ENCODE measurements around the gene MAPK8.
A peak's percentile ranks its signal among the peaks of the same experiment; 100 is the strongest.

Gene MAPK8

DNA sequence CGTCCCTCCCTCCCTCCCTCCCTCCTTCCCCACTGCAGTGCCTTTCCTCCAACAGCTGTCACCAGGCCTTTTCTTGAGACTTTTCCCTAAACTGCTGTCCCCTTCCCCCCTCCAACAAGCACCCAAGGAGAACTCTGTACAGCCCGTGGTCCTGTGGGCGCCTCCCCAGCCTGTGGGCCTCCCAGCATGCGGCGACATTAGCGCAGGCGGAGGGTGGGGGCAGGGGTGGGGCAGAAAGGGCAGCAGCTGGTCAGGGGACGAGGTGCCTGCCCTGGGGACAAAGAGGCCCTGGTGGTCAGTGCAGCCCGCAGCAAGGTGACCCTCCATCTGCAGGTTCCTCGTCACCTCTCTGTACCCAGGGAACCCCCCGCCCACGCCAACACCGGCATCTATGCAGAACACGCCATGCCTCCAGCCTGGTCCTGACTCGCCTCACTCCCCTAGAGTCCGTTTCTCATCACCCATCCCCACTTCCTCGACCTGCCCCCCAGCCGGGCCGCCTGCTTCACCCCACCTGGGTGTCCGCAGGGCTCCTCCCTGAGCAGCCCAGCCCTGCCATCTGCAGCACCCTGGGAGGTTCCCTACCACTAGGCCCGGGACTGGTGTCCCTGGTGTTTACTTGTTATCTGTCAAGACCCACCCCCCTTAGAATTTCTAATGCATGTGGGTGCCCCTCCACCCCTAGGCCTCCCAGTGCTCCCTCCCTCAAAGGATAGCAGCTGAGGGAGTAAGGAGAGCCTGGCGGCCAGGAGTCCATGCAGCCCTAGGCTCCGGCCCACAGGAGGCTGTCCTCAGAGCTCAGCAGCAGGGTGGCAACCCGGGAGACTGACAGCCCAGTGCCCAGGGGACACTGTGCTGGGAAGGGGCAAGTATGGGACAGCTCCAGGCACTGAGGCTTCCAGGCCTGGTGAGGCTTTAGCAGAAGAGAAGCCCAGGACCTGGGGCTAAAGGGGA, 150.6 kb downstream of the MAPK8 start:
- H4K20me1 ChIP-seq = peaks cover 0 to 17% (median 0%) of the 10 kb centered on the region in 11 experiments; a peak in 4 of 22 replicates
- H3K4me1 ChIP-seq = peaks cover 21 to 54% (median 51%) of the 10 kb centered on the region in 10 experiments
- peak overlapping the region in 4 of 11 experiments; percentile 32 to 66 (median 54); a peak in 7 of 22 replicates for H3K27ac ChIP-seq
- no peak for TF ChIP-seq Cebpa-rat (IDR thresholded peaks at IDR 0.05)
- no peaks in the 10 kb centered on the region; a peak in 1 of 22 replicates for H3K27me3 ChIP-seq
- no peak overlapping the region for H3K4me3 ChIP-seq
- H3K4me2 ChIP-seq = peak overlapping the region; percentile 76 to 97 (median 84)
- H3K9me3 ChIP-seq (replicated peaks in 1 of 11) = peaks cover 0 to 6% (median 0%) of the 10 kb centered on the region in 11 experiments; a peak in 2 of 22 replicates
- H3K9ac ChIP-seq = peak overlapping the region in 4 of 11 experiments; percentile 1 to 28 (median 18); a peak in 4 of 22 replicates
- H3K36me3 ChIP-seq = peaks cover 0 to 38% (median 0%) of the 10 kb centered on the region in 11 experiments; a peak in 4 of 22 replicates

DNA sequence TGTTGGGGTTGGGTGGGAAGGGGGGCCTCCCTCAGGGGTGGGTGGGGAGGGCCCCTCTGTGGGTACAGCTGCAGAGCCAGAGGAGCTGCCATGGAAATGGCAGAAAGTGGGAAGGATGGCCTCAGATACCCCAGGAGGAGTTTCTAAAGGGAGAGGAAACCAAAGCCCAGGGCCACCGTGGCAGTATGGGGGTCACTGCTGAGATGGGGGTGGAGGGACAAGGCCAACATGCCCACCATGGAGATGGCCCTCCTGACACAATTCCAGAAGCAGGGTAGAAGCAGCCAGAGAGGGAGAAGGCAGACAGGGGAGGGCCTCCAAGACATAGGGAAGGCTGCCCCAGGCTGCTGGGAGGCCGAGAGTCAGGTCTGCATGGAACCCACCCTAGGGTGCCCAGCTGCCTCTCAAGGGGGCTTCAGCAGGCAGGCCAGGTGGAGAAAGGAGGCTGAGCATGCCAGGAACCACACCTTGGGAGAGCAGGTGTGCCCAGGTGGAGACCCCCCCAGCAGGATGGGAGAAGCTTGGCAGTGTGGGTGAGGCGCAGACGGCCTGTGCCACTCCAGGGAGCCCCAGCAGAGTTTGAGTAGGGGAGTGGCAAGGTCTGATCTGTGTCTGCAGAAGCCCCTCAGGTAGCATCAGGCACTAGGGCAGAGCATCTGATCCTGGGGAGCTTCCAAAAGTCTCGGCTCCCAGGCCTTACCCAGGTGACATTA, 151.6 kb downstream of the MAPK8 start:
- Histone ChIP-seq H3K4me3 (no peak overlapping the region), H4K20me1 (peaks cover 0 to 17% (median 0%) of the 10 kb centered on the region in 11 experiments; a peak in 4 of 22 replicates), H3K4me1 (peaks cover 21 to 48% (median 44%) of the 10 kb centered on the region in 10 experiments), H3K9ac (no peak overlapping the region), H3K9me3 (replicated peaks in 1 of 11) (peaks cover 0 to 6% (median 0%) of the 10 kb centered on the region in 11 experiments; a peak in 2 of 22 replicates), H3K27ac (no peak overlapping the region), H3K4me2 (no peak overlapping the region), H3K36me3 (peaks cover 0 to 28% (median 0%) of the 10 kb centered on the region in 11 experiments; a peak in 3 of 22 replicates), H3K27me3 (no peaks in the 10 kb centered on the region; a peak in 1 of 22 replicates)
- TF ChIP-seq Cebpa-rat (IDR thresholded peaks at IDR 0.05) = no peak

DNA sequence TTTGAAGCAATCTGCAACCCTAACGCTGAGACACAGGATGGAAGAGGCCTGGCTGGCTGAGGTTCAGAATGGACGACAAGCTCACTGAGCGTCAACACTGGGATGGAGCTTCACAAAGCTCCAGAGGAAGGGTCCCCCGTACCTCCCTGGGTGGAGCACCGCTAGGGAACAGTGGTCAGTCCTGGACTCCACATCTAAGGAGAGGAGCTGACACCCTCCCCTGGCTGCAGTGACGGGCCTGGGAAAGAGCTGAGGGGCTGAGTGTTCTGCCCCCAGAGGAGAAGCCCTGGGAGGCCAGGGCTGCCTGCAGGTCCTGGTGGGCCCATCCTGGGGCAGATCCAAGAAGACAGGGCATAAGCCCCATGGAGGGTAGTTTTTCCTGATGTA, 152.2 kb downstream of the MAPK8 start:
- no peak overlapping the region for H3K9ac ChIP-seq
- no peaks in the 10 kb centered on the region; a peak in 1 of 22 replicates for H3K27me3 ChIP-seq
- peaks cover 0 to 22% (median 0%) of the 10 kb centered on the region in 11 experiments; a peak in 1 of 22 replicates for H3K36me3 ChIP-seq
- H3K9me3 ChIP-seq (replicated peaks in 1 of 11) = peaks cover 0 to 6% (median 0%) of the 10 kb centered on the region in 11 experiments; a peak in 2 of 22 replicates
- peaks cover 0 to 14% (median 0%) of the 10 kb centered on the region in 11 experiments; a peak in 3 of 22 replicates for H4K20me1 ChIP-seq
- H3K4me2 ChIP-seq = no peak overlapping the region
- peaks cover 21 to 43% (median 38%) of the 10 kb centered on the region in 10 experiments for H3K4me1 ChIP-seq
- no peak overlapping the region for H3K27ac ChIP-seq
- H3K4me3 ChIP-seq = no peak overlapping the region
- TF ChIP-seq Cebpa-rat (IDR thresholded peaks at IDR 0.05) = no peak

DNA sequence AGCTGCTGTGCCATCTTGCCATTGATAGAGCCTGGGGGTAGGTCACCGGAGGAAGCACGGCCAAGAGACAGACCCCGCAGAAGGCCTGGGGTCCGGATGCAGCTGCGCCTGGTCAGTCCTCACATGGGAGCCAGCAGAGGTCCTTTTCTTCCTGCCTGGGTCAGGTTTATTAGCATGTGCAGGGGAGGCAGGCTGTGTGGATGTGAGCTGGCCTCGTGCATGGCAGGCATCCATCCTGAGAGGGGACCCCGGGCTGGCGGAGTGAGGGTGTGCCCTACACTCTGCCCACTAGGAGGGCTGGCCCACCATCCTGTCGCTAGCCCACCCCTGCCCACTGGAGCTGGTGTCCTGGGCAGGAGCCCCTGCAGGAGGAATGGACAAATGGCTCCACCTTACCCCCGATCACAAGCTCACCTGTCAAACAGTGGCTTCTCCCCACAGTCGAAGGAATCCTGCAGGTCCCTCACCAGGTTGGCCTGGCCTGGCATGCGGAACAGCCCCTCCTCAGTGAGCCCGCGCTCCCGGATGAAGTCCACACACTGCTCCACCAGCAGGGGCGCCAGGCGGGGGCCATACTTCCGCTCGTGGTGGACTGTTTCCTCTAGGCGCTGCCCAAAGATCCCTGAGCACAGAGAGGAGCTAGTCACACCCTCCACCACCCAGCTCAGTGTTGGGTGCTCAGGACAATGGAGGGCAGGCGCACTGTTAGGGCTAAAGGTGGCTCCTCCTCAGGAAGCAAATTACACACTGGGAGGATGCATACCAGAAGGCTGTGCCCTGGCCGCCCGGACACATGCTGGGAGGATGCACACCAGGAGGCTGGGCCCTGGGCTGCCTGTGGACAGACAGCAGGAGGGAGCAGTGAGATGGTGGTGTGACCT, 153.0 kb downstream of the MAPK8 start:
- no peak for TF ChIP-seq Cebpa-rat (IDR thresholded peaks at IDR 0.05)

DNA sequence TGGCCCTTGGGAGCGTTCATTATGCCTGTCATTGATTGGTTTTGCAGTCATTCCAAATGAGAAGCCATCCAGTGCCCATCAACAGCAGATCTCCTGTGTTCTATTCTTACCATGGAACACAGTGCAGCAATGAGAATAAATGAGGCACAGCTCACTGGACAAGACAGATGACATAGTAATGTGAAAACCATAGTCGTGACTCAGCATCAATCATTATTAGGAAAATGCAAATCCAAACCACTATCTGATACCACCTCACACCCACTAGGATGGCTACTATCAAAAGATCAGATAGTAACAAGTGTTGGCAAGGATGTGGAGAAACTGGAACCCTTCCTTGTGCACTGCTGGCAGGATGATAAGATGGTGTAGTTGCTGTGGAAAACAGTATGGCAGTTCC, 153.7 kb downstream of the MAPK8 start:
- H3K4me1 ChIP-seq = peaks cover 21 to 30% (median 25%) of the 10 kb centered on the region in 10 experiments
- no peak overlapping the region for H3K27ac ChIP-seq
- H3K4me3 ChIP-seq = no peak overlapping the region
- TF ChIP-seq Cebpa-rat (IDR thresholded peaks at IDR 0.05) = no peak
- H3K9me3 ChIP-seq (replicated peaks in 1 of 11) = peaks cover 0 to 6% (median 0%) of the 10 kb centered on the region in 11 experiments; a peak in 2 of 22 replicates
- no peak overlapping the region for H3K9ac ChIP-seq
- peaks cover 0 to 15% (median 0%) of the 10 kb centered on the region in 11 experiments; a peak in 3 of 22 replicates for H4K20me1 ChIP-seq
- peaks cover 0 to 19% (median 0%) of the 10 kb centered on the region in 11 experiments; a peak in 1 of 22 replicates for H3K36me3 ChIP-seq
- no peaks in the 10 kb centered on the region for H3K27me3 ChIP-seq
- no peak overlapping the region for H3K4me2 ChIP-seq

More for the DNA sequence above, 153.0 kb downstream of the MAPK8 start:
- Histone ChIP-seq H3K36me3 (peaks cover 0 to 19% (median 0%) of the 10 kb centered on the region in 11 experiments; a peak in 1 of 22 replicates), H3K27me3 (no peaks in the 10 kb centered on the region), H4K20me1 (peaks cover 0 to 9% (median 0%) of the 10 kb centered on the region in 11 experiments; a peak in 3 of 22 replicates), H3K4me1 (peaks cover 21 to 35% (median 30%) of the 10 kb centered on the region in 10 experiments), H3K4me2 (no peak overlapping the region), H3K9ac (no peak overlapping the region), H3K27ac (no peak overlapping the region), H3K4me3 (no peak overlapping the region), H3K9me3 (replicated peaks in 1 of 11) (peaks cover 0 to 6% (median 0%) of the 10 kb centered on the region in 11 experiments; a peak in 2 of 22 replicates)

DNA sequence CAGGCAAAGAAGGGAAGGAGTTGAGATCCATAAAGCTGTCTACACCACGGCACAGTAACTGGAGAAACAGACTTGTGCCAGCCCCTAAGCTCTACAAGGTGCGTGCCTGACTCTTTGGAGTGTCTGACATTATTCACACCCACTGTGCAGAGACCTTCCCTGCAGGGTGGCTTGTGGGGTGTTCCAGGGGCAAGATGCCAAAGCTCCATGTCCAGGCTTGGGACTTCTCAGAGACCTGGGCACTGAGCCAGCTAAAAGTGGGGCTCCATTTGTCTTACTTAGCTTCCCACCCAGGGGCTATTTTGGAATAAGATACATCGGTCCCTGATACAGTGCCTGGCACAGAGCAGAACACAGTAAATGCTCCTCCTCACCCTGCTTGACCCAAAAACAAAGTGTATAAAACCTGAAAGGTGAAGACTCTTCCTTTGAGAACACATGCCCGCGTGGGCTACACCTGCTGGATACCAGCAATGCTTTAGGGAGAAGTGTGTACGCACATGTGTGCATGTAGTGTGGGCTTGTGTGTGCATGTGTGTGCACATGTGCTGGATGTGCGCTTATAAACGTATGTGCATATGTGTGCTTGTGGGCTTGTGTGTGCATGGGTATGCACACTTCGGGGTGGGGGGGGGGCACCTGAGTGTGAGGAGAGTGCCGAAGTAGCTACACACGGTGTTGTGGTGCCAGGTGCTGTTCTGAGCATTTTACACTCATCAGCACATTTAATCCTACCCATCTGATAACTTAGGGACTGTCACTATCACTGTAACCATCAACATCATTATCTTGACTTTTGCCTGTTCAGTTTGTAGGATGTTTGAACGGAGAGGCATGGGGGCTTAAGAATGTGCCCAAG, 155.4 kb downstream of the MAPK8 start:
- H3K4me2 ChIP-seq = no peak overlapping the region
- no peak overlapping the region for H3K4me3 ChIP-seq
- TF ChIP-seq Cebpa-rat (IDR thresholded peaks at IDR 0.05) = no peak
- H3K27me3 ChIP-seq = no peaks in the 10 kb centered on the region
- no peak overlapping the region for H3K9ac ChIP-seq
- H4K20me1 ChIP-seq = peaks cover 0 to 12% (median 0%) of the 10 kb centered on the region in 11 experiments; a peak in 2 of 22 replicates
- H3K27ac ChIP-seq = no peak overlapping the region
- peaks cover 8 to 13% (median 8%) of the 10 kb centered on the region in 10 experiments for H3K4me1 ChIP-seq
- peaks cover 0 to 6% (median 0%) of the 10 kb centered on the region in 11 experiments; a peak in 2 of 22 replicates for H3K9me3 ChIP-seq (replicated peaks in 1 of 11)
- peaks cover 0 to 19% (median 0%) of the 10 kb centered on the region in 11 experiments; a peak in 1 of 22 replicates for H3K36me3 ChIP-seq

DNA sequence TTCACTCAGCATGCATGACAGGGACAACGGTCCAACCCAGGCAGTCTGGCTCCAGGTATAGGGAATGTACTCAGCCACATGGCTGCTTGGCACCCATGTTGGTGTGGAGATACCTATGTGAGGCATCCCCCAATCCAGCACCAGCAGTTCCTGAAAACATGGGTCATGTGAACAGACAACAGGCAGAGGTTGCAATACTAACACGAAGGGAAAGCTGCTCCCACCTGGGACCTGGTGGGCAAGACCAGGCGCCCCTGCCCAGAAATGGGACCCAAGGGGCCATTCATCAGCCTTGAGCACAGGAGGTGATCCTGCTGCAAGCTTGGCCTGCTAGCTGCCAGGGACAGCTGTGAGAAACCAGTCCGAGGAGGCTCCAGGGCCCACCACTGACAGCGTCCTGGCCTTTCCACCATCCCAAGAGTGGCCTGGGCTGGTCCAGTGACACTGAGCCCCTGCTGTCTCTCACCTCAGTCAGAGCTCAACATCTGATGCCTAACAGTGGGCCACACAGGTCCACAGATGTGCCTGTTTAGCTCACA, 156.1 kb downstream of the MAPK8 start:
- H3K27me3 ChIP-seq = no peaks in the 10 kb centered on the region
- H4K20me1 ChIP-seq = peaks cover 0 to 12% (median 0%) of the 10 kb centered on the region in 11 experiments; a peak in 2 of 22 replicates
- peak overlapping the region in 1 of 11 experiments; percentile 18; a peak in 1 of 22 replicates for H3K4me2 ChIP-seq
- H3K4me3 ChIP-seq = no peak overlapping the region
- H3K9me3 ChIP-seq (replicated peaks in 1 of 11) = peaks cover 0 to 6% (median 0%) of the 10 kb centered on the region in 11 experiments; a peak in 2 of 22 replicates
- H3K9ac ChIP-seq = no peak overlapping the region
- H3K36me3 ChIP-seq = peaks cover 0 to 19% (median 0%) of the 10 kb centered on the region in 11 experiments; a peak in 1 of 22 replicates
- TF ChIP-seq Cebpa-rat (IDR thresholded peaks at IDR 0.05) = no peak
- peaks cover under 1 to 6% (median under 1%) of the 10 kb centered on the region in 10 experiments; a peak in 17 of 20 replicates for H3K4me1 ChIP-seq
- no peak overlapping the region for H3K27ac ChIP-seq
